HEK293 (cell line): Measurements from ENCODE around the gene CHST1.

ENCODE experiments used
- SALL2 ChIP-seq: fragments of 450-650 bp; formaldehyde crosslinking; IDR thresholded peaks from 2 replicates; pipeline ENCODE4 v1.5.0; 2017; ENCODE audit warnings: missing biosample characterization, mild to moderate bottlenecking, missing genetic modification characterization, borderline replicate concordance
- ZNF274 ChIP-seq, 2 experiments: fragments of 200-500 bp in 1 of 2; fragments of 450-650 bp in 1 of 2; sonication (Bioruptor generic) in 1 of 2; formaldehyde crosslinking in 1 of 2; IDR thresholded peaks; 2 replicates each; pipeline versions ENCODE4 v1.5.1 to v1.6.1; 2014 to 2016; ENCODE audit warnings: borderline replicate concordance in 1 of 2, inconsistent platforms in 1 of 2, low read length in 1 of 2, missing biosample characterization in 1 of 2, missing genetic modification characterization in 1 of 2
- ZNF423 ChIP-seq: fragments of 450-650 bp; formaldehyde crosslinking; IDR thresholded peaks from 2 replicates; pipeline ENCODE4 v1.5.1; 2016; ENCODE audit warnings: missing biosample characterization, missing genetic modification characterization
- ZNF561 ChIP-seq: fragments of 450-650 bp; IDR thresholded peaks from 2 replicates; pipeline ENCODE4 v1.5.1; 2018; ENCODE audit warnings: missing biosample characterization, missing genetic modification characterization, borderline replicate concordance
- ZNF677 ChIP-seq: fragments of 450-650 bp; IDR thresholded peaks from 2 replicates; pipeline ENCODE4 v1.5.0; 2018; ENCODE audit warnings: missing biosample characterization, mild to moderate bottlenecking, missing genetic modification characterization, moderate library complexity
- TF ChIP-seq, protein P1 (sequence below): fragments of 450-650 bp; formaldehyde crosslinking; IDR thresholded peaks from 2 replicates; pipeline ENCODE4 v1.5.1; 2016; ENCODE audit warnings: missing biosample characterization, missing genetic modification characterization
- TF ChIP-seq, protein P2 (sequence below): fragments of 450-650 bp; formaldehyde crosslinking; IDR thresholded peaks from 2 replicates; pipeline ENCODE4 v1.5.1; 2016; ENCODE audit warnings: missing biosample characterization, missing genetic modification characterization

DNA sequence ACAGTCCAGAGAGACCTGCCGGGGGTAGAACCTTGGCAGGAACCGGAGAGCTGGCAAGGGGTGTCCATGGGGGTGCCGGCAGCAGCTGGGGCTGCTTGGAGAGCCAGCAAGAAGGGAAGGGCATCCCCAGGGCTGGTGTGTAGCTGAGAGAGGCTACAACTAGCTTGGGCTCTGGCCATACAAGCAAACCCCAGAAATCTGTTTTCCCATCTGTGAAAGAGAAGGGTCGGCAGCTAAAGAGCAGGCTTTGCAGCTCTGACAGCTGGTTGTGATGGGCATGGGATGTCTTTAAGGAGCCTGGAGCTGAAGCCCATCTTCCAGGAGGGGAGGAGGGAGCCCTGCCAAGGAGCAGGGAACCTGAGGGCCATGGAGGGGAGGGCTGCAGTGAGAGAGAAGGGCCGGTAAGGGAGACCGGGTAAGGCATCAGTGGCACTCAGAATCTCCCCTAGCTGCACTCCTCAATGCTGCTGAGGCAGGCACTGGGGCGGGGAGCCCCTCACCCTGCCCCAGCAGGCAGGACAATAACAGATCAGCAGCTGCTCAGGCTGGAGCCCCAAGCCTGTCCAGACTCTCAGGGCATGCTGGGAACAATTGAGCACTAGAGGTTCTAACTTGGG, 3.9 kb downstream of the CHST1 start:
- no peak for TF ChIP-seq ZNF561 (tag by site-specific recombination)
- no peak for TF ChIP-seq ZNF423 (tag by site-specific recombination)
- TF ChIP-seq ZNF274 (IDR thresholded peaks at IDR 0.05; ENCODE audit: low read length): no peak
- TF ChIP-seq ZNF274 (tag by site-specific recombination; IDR thresholded peaks at IDR 0.05; ENCODE audit: borderline replicate concordance): no peak
- no peak for TF ChIP-seq ZNF677 (tag by site-specific recombination)
- TF ChIP-seq, protein P1, sequence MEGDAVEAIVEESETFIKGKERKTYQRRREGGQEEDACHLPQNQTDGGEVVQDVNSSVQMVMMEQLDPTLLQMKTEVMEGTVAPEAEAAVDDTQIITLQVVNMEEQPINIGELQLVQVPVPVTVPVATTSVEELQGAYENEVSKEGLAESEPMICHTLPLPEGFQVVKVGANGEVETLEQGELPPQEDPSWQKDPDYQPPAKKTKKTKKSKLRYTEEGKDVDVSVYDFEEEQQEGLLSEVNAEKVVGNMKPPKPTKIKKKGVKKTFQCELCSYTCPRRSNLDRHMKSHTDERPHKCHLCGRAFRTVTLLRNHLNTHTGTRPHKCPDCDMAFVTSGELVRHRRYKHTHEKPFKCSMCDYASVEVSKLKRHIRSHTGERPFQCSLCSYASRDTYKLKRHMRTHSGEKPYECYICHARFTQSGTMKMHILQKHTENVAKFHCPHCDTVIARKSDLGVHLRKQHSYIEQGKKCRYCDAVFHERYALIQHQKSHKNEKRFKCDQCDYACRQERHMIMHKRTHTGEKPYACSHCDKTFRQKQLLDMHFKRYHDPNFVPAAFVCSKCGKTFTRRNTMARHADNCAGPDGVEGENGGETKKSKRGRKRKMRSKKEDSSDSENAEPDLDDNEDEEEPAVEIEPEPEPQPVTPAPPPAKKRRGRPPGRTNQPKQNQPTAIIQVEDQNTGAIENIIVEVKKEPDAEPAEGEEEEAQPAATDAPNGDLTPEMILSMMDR (tag by site-specific recombination): no peak
- no peak for TF ChIP-seq SALL2
- TF ChIP-seq, protein P2, sequence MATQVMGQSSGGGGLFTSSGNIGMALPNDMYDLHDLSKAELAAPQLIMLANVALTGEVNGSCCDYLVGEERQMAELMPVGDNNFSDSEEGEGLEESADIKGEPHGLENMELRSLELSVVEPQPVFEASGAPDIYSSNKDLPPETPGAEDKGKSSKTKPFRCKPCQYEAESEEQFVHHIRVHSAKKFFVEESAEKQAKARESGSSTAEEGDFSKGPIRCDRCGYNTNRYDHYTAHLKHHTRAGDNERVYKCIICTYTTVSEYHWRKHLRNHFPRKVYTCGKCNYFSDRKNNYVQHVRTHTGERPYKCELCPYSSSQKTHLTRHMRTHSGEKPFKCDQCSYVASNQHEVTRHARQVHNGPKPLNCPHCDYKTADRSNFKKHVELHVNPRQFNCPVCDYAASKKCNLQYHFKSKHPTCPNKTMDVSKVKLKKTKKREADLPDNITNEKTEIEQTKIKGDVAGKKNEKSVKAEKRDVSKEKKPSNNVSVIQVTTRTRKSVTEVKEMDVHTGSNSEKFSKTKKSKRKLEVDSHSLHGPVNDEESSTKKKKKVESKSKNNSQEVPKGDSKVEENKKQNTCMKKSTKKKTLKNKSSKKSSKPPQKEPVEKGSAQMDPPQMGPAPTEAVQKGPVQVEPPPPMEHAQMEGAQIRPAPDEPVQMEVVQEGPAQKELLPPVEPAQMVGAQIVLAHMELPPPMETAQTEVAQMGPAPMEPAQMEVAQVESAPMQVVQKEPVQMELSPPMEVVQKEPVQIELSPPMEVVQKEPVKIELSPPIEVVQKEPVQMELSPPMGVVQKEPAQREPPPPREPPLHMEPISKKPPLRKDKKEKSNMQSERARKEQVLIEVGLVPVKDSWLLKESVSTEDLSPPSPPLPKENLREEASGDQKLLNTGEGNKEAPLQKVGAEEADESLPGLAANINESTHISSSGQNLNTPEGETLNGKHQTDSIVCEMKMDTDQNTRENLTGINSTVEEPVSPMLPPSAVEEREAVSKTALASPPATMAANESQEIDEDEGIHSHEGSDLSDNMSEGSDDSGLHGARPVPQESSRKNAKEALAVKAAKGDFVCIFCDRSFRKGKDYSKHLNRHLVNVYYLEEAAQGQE (tag by site-specific recombination): no peak
